Stimulated activated CD4-positive, alpha-beta T cell treated with anti-CD3 and anti-CD28 coated beads, Interleukin-2, amount 100 ng/mL, for 4 hours (primary cell): Measurements from ENCODE around the gene BMP7.
"Not testable (repeated sequence)": the region's sequence is repeated elsewhere in the genome, so short reads cannot be mapped to it uniquely, and the experiment has no call there.

Experiments used
- DNase-seq: peaks from one replicate; pipeline ENCODE4 v3.0.0-alpha.2; 2020; ENCODE audit warnings: low read depth

The BMP7 gene

GRCh38 chr20:57167971-57168701 lies 98.3 kb downstream of the BMP7 start:
- DNase-seq: no peak

GRCh38 chr20:57167292-57167655 lies 99.2 kb downstream of the BMP7 start:
- DNase-seq: no peak

GRCh38 chr20:57166568-57167291 lies 99.7 kb downstream of the BMP7 start:
- DNase-seq: no peak

DNA sequence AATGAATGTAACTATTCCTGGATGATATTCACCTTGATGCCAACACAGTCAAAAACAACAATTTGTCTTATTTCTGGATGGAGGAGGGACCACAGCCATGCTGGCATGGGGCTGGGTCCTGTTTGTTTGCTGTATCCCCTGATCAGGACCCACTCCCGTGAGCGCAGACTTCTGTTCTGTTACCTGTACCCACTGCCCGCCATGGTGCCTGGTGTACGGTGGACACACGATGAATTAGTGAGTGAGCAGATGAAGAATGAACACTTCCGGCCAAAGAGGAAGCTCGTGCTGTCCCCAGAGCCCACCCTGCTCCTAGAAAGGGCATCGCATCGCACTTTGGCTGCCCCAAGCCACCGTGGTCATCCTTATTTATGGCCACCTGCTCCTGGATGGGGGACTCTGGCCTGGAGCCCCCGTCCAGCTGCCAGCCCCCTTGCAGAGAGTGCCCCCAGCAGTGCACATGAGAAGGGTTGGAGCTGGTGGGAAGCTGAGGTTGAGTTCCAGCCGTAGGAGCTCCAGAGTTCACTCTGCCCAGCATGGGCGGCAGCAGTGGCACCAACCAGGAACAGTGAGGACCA lies 100.9 kb downstream of the BMP7 start:
- DNase-seq: no peak

DNA sequence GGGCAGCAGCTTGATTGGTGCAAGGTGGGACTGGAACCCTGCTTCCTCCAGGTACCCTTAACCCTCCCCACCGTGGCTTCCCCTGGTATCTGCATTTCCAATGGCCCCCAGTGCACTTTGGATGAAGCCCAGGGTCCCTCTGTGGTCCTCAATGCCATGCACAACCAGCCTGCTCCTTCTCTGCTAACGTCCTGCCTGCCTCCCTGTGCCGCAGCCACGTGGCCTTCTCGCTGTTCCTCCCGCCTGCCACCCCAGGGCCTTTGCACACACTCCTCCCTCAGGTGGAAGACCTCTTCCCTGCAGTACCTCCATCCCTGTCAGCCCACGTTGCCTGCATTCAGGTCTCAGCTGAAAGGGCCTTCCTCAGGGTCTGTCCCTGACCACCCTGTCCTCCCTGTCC lies 101.6 kb downstream of the BMP7 start:
- no peak for DNase-seq

DNA sequence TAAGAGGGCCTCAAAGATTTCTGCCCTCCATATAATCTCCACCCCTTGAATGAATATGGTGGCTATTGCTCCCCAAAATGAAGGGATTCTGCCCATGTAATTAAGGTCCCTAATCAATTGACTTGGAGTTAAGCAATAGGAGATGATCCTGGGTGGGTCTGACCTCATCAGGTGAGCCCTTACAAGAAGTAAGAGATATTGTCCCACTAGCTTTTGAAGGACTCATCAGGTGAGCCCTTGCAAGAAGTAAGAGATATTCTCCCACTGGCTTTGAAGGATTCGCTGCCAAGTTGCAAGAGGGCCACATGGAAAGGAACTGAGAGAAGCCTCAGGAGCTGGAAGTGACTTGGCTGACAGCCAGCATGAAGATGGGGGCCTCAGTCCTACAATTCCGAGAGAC lies 103.4 kb downstream of the BMP7 start:
- DNase-seq: no peak

GRCh38 chr20:57162362-57162652 lies 104.1 kb downstream of the BMP7 start:
- no peak for DNase-seq

GRCh38 chr20:57161478-57162361 lies 104.7 kb downstream of the BMP7 start:
- no peak for DNase-seq

DNA sequence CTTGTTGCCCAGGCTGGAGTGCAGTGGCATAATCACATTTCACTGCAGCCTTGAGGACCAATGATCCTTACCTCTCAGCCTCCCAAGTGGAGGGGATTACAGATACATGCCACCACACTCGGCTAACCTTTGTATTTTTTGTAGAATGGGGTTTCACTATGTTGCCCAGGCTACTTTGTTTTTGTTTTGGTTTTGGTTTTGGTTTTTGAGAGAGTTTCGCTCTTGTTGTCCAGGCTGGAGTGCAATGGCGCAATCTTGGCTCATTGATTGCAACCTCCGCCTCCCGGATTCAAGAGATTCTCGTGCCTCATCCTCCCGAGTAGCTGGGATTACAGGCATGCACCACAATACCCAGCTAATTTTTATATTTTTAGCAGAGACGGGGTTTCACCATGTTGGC lies 105.5 kb downstream of the BMP7 start:
- DNase-seq: no peak

GRCh38 chr20:57159945-57160610 lies 106.4 kb downstream of the BMP7 start:
- no peak for DNase-seq

DNA sequence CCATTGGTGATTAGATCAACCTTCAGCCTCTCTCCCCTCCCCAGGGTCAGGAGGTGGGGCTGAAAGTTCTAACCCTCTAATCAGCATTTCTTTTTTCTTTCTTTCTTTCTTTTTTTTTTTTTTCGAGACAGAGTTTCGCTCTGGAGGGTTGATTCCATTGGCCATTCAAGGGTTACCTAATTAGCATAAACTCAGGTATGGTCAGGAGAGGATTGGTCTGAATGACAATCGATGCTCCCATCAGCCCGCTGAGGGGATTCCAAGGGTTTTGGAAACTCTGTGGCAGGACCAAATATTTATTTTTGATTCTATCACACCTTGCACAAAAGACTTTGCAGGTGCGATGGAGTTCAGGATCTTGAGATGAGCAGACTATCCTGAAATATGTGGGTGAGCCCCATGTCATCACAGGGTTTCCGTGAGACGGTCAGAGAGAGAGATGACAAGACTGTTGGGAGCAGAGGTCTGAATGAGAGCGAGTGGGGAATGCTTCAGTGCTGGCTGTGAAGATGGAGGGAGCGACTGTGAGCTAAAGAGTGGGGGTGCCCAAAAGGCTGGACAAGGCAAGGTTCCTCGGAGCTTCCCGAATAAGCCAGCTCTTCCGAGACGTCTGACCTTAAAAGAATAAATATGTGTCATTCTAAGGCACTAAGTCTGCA lies 107.1 kb downstream of the BMP7 start:
- no peak for DNase-seq

DNA sequence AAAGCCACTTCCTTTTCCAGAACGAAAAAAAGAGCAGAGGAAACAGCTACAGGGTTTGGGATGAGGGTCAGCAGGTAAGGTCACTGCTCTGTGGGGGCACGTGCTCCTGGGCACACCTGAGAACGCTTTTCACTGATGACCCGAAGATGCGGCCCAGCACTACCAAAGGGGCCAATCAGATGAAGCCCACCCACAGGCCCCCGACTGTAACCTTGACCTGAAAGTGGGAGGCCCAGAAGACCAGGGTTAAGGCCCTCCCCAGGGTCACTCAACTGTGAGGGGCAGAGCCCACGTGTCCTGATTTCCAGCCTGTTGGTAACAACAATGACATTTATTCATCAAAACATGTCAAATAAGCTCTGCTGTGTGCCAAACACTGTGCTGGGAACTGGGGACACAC lies 108.0 kb downstream of the BMP7 start:
- no peak for DNase-seq

- DNase-seq: not testable (repeated sequence)
Measured at GRCh38 chr20:57157787-57158186, 108.7 kb downstream of the BMP7 start.

DNA sequence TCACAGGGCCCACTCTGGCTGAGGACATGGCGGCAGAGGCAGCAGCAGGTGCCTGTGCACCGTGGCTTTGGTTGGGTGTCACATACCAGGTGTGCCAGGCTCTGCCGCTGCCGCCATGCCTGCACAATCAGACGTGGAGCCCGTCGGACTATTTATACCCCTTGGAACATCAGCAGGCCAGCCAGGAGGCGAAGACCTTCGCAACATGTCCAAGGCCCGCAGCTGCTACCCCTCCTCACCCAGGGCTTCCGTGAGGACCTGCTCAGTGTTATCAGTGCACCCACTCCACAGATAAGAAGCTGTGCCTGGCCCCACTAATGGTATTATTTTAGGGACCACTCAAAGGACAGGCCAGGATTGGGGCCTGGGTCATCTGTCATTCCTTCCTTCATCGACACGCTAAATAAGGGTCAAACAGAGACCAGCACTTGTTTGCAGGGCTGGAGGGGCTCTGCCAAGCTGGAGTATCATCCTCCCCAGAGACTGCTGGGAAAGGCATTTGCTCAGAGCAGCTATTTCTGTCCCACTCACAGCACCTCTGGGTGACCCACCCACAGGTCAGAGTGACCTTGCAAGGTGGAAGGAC lies 109.2 kb downstream of the BMP7 start:
- no peak for DNase-seq

DNA sequence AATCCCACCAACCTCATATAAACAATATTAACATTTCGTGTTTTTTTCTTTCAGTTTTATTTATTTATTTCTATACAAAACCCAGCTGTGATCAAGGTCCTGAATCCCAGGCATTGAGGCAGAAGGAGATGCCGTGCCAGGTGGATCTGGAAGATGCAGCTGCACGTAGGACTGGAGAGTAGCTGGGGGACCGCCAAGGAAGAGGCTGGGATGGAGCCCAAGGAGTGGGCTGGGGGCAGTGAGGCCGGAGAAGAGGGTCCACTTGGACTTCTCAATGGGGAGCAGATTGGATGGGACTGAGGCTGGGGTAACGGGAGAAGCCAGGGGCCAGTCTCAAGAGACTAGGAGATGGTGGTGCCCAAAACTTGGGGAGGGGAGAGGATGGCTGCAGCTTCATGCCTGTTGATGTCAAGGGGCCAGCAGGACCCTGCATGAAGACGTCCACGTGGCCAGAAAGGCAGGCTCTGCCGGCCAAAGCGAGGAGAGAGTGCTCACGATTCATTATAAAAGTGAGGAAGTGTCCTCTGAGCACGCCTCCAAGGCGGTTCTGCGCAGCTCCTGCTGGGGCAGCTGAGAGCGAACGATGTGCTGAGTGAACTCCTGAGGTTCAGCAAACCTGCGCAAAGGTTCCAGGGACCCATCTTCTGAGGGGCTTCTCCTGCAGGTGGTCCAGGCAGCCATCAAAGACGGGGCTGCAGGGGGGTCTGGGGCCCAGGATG lies 110.3 kb downstream of the BMP7 start:
- DNase-seq: no peak

DNA sequence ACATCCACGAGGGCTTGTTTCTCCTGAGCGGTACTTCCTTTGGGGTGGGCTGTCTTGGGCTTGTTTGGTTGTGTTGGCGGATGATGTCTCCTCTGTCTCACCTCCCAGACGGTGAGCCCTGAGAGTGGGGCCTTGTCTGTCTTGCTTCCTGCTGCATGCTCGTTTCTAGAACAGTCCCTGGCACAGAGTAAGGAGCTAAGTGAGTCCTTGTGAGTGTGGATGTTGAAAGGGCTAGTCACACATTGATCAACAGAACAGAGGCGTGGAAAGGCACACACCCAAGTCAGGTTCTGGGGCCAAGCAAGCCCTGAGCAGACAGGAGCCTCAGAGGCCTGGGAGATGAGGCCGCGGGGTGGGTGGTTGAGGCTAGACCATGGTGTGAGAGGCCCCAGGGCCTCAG lies 111.0 kb downstream of the BMP7 start:
- DNase-seq: no peak

GRCh38 chr20:57153238-57153905 lies 113.1 kb downstream of the BMP7 start:
- DNase-seq: no peak

DNA sequence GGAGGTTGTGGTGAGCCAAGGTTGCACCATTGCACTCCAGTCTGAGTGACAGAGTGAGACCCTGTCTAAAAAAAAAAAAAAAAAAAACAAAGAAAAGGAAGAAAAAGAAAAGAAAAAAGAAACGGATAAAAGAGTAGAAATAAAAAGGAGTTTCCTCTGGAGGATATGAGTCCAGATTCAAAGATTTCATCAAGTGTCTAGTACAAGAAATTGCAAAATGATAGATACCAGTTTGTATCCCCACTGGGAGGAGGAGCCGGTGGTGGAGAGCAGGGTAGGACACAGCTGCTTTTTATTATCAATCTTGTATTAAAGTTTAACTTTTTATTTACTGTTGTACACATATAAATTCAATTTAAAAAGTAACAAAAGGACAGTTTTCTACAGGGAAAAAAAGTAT lies 113.9 kb downstream of the BMP7 start:
- DNase-seq: no peak

DNA sequence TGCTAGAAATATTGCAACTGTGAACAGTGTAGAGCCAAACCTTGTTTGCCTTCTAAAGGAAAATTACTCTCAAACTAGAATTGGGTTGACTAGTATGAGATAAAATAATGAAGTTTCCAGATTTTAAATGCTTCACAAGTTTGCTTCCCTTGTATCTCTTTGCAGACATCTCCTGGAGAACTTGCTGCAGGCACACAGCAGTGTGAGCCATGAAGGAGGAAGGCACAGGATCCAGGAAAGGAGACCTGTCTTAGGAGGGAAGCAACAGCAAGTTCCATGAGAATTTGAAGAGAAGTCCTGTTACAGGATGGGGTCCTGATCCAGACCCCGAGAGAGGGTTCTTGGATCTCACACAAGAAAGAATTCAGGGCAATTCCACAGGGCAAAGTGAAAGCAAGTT lies 115.9 kb downstream of the BMP7 start:
- no peak for DNase-seq

GRCh38 chr20:57148263-57148662 lies 118.2 kb downstream of the BMP7 start:
- no peak for DNase-seq
